ENCODE data around the gene RUFY3.
A peak's percentile ranks its signal among the peaks of the same experiment; 100 is the strongest.

The RUFY3 gene

DNA sequence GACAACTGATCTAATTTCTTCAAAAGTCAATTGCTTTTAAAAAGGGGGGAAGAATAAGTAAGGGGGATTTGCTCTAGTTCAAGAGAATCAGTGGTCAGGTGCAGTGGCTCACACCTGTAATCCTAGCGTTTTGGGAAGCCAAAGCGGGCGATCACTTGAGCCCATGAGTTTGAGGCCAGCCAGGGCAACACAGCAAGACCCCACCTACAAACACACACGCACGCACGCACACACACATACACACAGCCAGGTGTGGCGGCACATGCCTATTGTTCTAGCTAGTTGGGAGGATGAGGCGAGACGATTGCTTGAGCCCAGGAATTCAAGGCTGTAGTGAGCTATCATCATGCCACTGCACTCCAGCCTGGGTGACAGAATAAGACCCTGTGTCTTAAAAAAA lies 108.3 kb downstream of the RUFY3 start:
- CTCF ChIA-PET = no interaction called here
- DNase-seq (ENCODE audit: low spot score) = no peak
- POLR2A ChIA-PET (ENCODE audit: low non-redundant PET) = no interaction called here

DNA sequence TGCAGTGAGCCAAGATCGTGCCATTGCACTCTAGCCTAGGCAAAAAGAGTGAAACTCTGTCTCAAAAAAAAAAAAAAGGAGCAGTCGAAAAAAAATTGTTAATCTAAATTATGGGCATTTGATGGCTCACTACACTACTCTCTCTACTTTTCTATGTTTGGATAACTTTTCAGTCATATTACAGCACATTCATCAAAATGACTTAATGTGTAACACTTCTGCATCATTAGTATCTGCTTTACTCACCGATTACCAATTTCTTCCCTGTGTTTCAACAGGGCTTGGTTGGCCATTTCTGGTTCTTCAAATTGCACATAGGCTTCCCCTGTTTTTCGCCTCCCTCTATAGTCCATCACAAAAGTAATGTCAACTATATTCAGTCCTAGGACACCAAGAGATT lies 109.5 kb downstream of the RUFY3 start:
- no peak for TF ChIP-seq CTCF (conservative IDR thresholded peaks at IDR 0.05; ENCODE audit: low read depth)
- H3K27ac ChIP-seq = no peak overlapping the region
- CTCF ChIA-PET = no interaction called here
- POLR2A ChIA-PET (ENCODE audit: low non-redundant PET) = no interaction called here
- no peak for DNase-seq (ENCODE audit: low spot score)

More for the DNA sequence above, 108.3 kb downstream of the RUFY3 start:
- no peak overlapping the region for H3K27ac ChIP-seq
- TF ChIP-seq CTCF (conservative IDR thresholded peaks at IDR 0.05; ENCODE audit: low read depth) = no peak

- CTCF ChIA-PET = no interaction called here
- peak overlapping the region; percentile 45; the same call in 1 of the 2 replicates for H3K27ac ChIP-seq
- no peak for DNase-seq (ENCODE audit: low spot score)
- POLR2A ChIA-PET (ENCODE audit: low non-redundant PET) = no interaction called here
- TF ChIP-seq CTCF (conservative IDR thresholded peaks at IDR 0.05; ENCODE audit: low read depth) = no peak
Measured at GRCh38 chr4:70833675-70834074, 111.9 kb downstream of the RUFY3 start.

DNA sequence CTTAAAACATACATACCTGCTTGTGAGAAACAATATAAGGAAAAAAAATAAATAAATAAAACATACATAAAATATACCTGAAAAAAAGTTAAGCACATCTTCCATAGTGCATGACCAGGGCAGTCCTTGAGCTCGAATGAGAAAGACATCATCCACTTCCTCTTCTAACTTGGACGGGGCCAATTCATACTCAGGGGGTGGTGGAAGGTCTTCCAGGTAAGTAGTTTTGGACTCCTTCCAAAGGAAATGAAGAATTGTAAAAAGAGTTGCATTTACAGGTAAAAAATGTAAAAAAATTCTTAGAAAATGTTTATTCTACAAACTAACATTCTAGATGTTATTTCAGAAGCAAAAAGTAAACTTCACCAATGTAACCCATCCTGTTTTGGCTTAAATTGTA lies 114.3 kb downstream of the RUFY3 start:
- ChIA-PET POLR2A (ENCODE audit: low non-redundant PET) (no interaction called here), CTCF (interaction anchor here (0.6 kb wide), 1 partner anchor 184 kb away, joined by 3 read pairs; no protein-coding TSS in a partner anchor)
- no peak for DNase-seq (ENCODE audit: low spot score)
- TF ChIP-seq CTCF (conservative IDR thresholded peaks at IDR 0.05; ENCODE audit: low read depth) = no peak
- no peak overlapping the region for H3K27ac ChIP-seq

GRCh38 chr4:70838204-70838603 lies 116.4 kb downstream of the RUFY3 start:
- peak overlapping the region; percentile 22; the same call in 1 of the 2 replicates for H3K27ac ChIP-seq
- no peak for TF ChIP-seq CTCF (conservative IDR thresholded peaks at IDR 0.05; ENCODE audit: low read depth)
- ChIA-PET CTCF (no interaction called here), POLR2A (ENCODE audit: low non-redundant PET) (interaction anchor here (0.9 kb wide), 1 partner anchor 64 kb away, joined by 3 read pairs; the partner anchor contains the start of gene MOB1B)
- no peak for DNase-seq (ENCODE audit: low spot score)

- CTCF ChIA-PET = interaction anchor here (0.6 to 0.7 kb wide), 2 partner anchors 704 to 951 kb away, joined by 3 read pairs; no protein-coding TSS in a partner anchor
- peak overlapping the region; percentile 91 for H3K27ac ChIP-seq
- POLR2A ChIA-PET (ENCODE audit: low non-redundant PET) = interaction anchor here (0.9 kb wide), 1 partner anchor 63 kb away, joined by 3 read pairs; the partner anchor contains the start of gene MOB1B
- TF ChIP-seq CTCF (conservative IDR thresholded peaks at IDR 0.05; ENCODE audit: low read depth) = no peak
- DNase-seq (ENCODE audit: low spot score) = peak; percentile 45
Measured at GRCh38 chr4:70838666-70839588, 117.2 kb downstream of the RUFY3 start.
